Cardiac fibroblast (primary cell): ENCODE measurements around the gene TBX5.

Source experiments
- DNase-seq, 2 donors: peaks; one replicate each; pipeline versions ENCODE4 v3.0.0 to v3.0.0-alpha.2; 2010; ENCODE audit warnings: low read depth in 2 of 2
- H3K4me3 ChIP-seq, 2 donors: replicated peaks in 1 of 2; 1 replicate in 1 of 2; 2 replicates in 1 of 2; pipeline ENCODE4 v1.5.1; 2011; ENCODE audit warnings: low read depth in 2 of 2, low read length in 2 of 2, mild to moderate bottlenecking in 2 of 2, moderate library complexity in 1 of 2
- TF ChIP-seq, protein P1 (sequence below): IDR thresholded peaks from one replicate; pipeline ENCODE4 v1.5.1; 2011; ENCODE audit warnings: low read depth, mild to moderate bottlenecking, low read length, inconsistent platforms

TBX5 gene

DNA sequence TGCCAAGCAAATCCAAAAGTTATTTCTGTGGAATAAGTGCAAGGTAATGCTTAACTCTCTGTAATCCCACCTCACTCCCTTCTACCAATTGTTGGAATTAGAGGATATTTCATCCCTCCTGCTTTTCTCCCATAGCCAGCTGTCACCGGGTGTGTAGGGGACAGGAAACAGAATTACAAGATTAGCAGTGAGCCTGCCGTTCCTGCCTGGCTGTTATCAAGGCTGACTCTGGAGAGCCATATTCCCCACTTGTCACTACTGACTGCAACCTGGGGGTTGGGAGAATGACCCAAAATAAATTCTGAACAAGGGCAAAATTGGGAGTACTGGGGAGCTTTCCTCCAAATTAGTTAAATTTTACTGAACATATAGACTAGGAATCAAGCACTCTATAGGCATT is 24.8 kb downstream of the TBX5 start:
- no peak for DNase-seq
- TF ChIP-seq, protein P1, sequence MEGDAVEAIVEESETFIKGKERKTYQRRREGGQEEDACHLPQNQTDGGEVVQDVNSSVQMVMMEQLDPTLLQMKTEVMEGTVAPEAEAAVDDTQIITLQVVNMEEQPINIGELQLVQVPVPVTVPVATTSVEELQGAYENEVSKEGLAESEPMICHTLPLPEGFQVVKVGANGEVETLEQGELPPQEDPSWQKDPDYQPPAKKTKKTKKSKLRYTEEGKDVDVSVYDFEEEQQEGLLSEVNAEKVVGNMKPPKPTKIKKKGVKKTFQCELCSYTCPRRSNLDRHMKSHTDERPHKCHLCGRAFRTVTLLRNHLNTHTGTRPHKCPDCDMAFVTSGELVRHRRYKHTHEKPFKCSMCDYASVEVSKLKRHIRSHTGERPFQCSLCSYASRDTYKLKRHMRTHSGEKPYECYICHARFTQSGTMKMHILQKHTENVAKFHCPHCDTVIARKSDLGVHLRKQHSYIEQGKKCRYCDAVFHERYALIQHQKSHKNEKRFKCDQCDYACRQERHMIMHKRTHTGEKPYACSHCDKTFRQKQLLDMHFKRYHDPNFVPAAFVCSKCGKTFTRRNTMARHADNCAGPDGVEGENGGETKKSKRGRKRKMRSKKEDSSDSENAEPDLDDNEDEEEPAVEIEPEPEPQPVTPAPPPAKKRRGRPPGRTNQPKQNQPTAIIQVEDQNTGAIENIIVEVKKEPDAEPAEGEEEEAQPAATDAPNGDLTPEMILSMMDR: no peak

DNA sequence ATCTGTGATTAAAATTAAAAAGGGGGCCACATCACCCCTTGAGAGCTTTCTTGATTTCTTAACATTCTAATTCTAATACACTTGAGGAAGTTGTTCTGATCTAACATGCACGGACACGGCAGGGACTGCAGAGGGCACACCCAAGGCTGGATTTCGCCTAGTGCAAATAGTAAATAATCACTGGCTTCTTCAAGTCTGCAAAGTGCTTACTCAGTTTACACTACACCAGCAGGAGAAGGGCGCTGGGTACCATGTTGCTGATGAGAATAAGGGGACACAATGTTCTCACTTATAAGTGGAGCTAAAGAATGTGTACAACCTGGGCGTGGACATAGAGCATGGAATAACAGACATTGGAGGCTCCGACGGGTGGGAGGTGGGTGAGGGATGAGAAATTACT is 34.2 kb downstream of the TBX5 start:
- no peak for DNase-seq
- no peak overlapping the region for H3K4me3 ChIP-seq
- TF ChIP-seq, protein P1: no peak

More for the DNA sequence above, 24.8 kb downstream of the TBX5 start:
- H3K4me3 ChIP-seq: no peak overlapping the region

DNA sequence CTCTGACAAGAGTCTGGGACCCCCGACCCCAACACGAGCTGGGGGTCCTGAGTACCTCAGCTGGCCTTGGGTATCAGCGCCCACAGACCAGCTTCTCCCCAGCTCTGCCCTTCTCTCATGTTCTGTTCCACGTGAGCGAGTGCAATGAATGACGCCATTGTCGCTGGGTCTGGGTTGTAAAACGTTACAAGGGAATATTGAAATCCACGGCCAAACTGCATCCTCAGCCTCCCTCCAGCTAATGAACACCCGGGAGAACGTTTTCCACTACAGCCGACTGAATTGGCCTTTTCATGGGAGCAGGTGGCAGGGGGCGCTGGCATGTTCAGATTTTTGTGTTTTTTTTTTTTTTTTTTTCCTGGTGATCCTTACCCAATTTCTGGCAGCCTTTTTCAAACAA is 34.7 kb downstream of the TBX5 start:
- no peak for DNase-seq
- H3K4me3 ChIP-seq: no peak overlapping the region
- TF ChIP-seq, protein P1: no peak

- no peak overlapping the region for H3K4me3 ChIP-seq
- TF ChIP-seq, protein P1: no peak
- no peak for DNase-seq
These were observed 37.1 kb downstream of the TBX5 start for GRCh38 chr12:114368685-114369452.

GRCh38 chr12:114361992-114362391 is 44.0 kb downstream of the TBX5 start:
- no peak overlapping the region for H3K4me3 ChIP-seq
- no peak for DNase-seq
- TF ChIP-seq, protein P1: no peak

GRCh38 chr12:114361545-114361944 is 44.4 kb downstream of the TBX5 start:
- H3K4me3 ChIP-seq: no peak overlapping the region
- TF ChIP-seq, protein P1: no peak
- DNase-seq: no peak

DNA sequence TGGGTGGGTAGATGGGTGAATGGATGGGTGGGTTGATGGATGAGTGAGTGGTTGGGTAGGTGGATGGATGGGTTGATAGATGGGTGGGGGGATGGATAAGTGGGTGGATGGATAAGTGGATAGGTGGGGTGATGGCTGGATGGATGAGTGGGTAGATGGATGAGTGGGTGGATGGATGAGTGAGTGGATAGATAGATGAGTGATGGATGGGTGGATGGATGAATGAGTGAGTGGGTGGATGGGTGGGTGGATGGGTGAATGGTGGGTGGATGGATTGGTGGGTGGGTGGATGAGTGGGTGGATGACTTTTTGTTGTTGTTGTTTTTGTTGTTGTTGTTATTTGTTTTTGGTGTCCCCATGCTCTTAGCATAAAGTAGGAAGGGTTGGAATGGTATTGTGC is 45.5 kb downstream of the TBX5 start:
- DNase-seq: no peak
- H3K4me3 ChIP-seq: no peak overlapping the region
- TF ChIP-seq, protein P1: no peak
